Mesothelial cell of epicardium (in vitro differentiated cells): Measurements from ENCODE around the gene PEX7. TPM values are rescaled to one million over a fixed set of nuclear protein-coding genes. Genes with fewer than 3 reads are reported as not detected.

Experiments used
- DNase-seq, 2 experiments: peaks; one replicate each; pipeline ENCODE4 v3.0.0; 2021; ENCODE audit warnings: low spot score in 2 of 2; ENCODE audit not compliant: unreplicated experiment in 2 of 2
- H3K27ac Mint-ChIP-seq: 2 replicates; pipeline ENCODE4 v1.8.0; 2021; ENCODE audit warnings: mixed read lengths
- H3K27me3 Mint-ChIP-seq: 2 replicates; pipeline ENCODE4 v1.8.0; 2021; ENCODE audit warnings: low read depth, mixed read lengths
- H3K36me3 Mint-ChIP-seq: 2 replicates; pipeline ENCODE4 v1.8.0; 2021; ENCODE audit warnings: mixed read lengths
- H3K4me1 Mint-ChIP-seq: 2 replicates; pipeline ENCODE4 v1.8.0; 2021; ENCODE audit warnings: mixed read lengths
- H3K4me3 Mint-ChIP-seq: 2 replicates; pipeline ENCODE4 v1.8.0; 2021; ENCODE audit warnings: mild to moderate bottlenecking, moderate library complexity, mixed read lengths
- H3K9me3 Mint-ChIP-seq: 2 replicates; pipeline ENCODE4 v1.8.0; 2021; ENCODE audit warnings: mixed read lengths
- total RNA-seq: library from RNA; stranded (reverse); gene quantifications from 3 replicates; pipeline ENCODE4 v1.2.1, GENCODE V29; 2021
- TF ChIP-seq, protein P1 (sequence below): fragments of 200-600 bp; sonication (generic); IDR thresholded peaks from one replicate; pipeline ENCODE4 v1.5.0; 2021; ENCODE audit warnings: antibody characterized with exemption; ENCODE audit not compliant: unreplicated experiment

Gene PEX7, protein sequence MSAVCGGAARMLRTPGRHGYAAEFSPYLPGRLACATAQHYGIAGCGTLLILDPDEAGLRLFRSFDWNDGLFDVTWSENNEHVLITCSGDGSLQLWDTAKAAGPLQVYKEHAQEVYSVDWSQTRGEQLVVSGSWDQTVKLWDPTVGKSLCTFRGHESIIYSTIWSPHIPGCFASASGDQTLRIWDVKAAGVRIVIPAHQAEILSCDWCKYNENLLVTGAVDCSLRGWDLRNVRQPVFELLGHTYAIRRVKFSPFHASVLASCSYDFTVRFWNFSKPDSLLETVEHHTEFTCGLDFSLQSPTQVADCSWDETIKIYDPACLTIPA
- total RNA-seq: 6.8 to 8.3 TPM (median 7.8 TPM) in 3 replicates

DNA sequence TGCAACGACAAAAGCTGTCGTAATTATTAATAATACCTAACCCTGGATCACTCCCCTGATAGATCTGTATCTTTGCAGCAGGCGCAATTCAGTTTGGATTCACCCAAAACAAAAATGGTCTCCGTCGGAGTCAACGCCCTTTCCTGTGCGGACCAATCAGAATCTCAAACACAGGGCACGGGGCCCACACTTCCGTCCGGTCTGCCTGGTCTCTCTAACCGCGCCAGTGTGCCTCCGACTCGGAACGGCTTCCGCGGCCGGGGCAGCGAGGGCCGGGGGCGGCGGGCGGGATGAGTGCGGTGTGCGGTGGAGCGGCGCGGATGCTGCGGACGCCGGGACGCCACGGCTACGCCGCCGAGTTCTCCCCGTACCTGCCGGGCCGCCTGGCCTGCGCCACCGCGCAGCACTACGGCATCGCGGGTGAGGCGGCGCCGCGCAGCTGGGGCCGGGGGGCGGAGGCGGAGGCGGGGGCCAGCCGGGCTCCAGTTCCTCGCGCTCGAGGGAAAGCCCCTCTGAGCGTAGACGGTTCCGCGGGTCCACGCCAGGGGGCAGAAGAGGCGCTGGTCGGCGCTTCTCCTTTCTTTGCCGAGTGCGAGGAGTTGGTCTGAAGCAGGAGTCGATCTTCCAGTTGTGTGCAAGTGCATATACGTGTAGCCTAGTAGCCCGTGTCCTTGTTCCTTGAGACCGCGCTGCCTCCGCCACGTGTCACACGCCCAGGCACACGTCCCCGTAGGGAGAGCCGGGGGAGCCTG, at the start of gene PEX7:
Gene PEX7 (plus strand): TSS at position 217 of the 752 bp plus-strand sequence. CDS start 74 bp downstream, at position 291.
- Mint-ChIP-seq H3K9me3 (no peaks in the 10 kb centered on the region), H3K27me3 (peaks cover 9% of the 10 kb centered on the region), H3K36me3 (peaks cover 18% of the 10 kb centered on the region), H3K4me1 (peaks cover 15% of the 10 kb centered on the region), H3K4me3 (peak within 1 kb of the TSS; percentile 88), H3K27ac (peak within 1 kb of the TSS; percentile 98)
- DNase-seq: peak; percentile 68 to 88
- TF ChIP-seq, protein P1, sequence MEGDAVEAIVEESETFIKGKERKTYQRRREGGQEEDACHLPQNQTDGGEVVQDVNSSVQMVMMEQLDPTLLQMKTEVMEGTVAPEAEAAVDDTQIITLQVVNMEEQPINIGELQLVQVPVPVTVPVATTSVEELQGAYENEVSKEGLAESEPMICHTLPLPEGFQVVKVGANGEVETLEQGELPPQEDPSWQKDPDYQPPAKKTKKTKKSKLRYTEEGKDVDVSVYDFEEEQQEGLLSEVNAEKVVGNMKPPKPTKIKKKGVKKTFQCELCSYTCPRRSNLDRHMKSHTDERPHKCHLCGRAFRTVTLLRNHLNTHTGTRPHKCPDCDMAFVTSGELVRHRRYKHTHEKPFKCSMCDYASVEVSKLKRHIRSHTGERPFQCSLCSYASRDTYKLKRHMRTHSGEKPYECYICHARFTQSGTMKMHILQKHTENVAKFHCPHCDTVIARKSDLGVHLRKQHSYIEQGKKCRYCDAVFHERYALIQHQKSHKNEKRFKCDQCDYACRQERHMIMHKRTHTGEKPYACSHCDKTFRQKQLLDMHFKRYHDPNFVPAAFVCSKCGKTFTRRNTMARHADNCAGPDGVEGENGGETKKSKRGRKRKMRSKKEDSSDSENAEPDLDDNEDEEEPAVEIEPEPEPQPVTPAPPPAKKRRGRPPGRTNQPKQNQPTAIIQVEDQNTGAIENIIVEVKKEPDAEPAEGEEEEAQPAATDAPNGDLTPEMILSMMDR: peak; percentile 67

DNA sequence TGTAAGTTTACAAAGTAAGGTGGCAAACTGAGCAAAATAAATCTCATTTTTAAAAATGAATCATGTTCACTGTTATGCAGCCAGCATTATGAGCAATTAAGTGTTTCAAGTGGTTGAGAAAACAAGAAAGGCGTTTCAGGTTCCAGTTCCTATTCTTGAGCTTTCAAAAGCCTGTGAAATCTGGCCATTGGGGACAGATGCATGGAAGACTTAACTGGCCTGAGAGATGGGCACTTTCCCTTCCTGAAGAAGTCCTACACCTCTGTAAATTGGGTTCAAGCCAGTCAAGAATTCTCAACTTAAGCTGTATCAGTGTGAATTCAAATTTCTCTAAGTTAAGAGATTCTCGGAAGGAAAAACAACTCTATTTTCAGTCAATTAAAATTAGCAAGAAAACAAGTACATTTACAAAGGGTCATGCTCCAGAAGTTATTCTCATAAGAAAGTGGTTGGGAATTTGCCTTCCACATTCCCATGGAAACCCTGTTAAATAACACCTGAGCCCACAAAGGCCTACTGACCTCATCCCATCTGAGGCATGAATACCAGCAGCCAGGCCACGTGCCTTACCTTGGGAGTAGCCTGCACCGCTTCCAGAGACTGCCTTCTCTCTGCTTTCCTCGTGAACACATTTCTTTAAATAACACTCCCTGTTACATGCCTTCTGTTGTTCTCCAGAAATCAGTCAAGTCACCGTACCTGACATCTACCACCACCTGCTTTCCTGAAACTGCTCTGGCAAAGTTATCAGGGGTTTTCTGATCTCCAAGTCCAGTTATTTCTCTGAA, 49.5 kb upstream of the PEX7 start:
- Mint-ChIP-seq H3K9me3 (peaks cover 3% of the 10 kb centered on the region), H3K4me1 (peaks cover 24% of the 10 kb centered on the region), H3K4me3 (no peak overlapping the region), H3K27me3 (no peaks in the 10 kb centered on the region), H3K36me3 (peaks cover 2% of the 10 kb centered on the region), H3K27ac (peak overlapping the region; percentile 71)
- DNase-seq: no peak
- TF ChIP-seq, protein P1: no peak

DNA sequence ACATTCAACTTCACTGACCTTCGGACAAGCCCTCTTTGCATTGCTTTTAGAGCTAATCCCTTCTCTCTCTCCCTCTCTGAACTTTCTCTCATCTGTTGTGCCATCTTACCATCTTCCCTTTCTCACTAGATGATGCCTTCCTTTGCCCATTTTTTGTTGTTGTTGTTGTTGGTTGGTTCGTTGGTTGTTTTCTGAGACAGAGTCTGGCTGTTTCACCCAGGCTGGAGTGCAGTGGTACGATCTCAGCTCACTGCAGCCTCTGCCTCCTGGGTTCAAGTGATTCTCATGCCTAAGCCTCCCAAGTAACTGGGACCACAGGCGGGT, 49.0 kb upstream of the PEX7 start:
- Mint-ChIP-seq H3K4me1 (peaks cover 24% of the 10 kb centered on the region), H3K4me3 (no peak overlapping the region)

DNA sequence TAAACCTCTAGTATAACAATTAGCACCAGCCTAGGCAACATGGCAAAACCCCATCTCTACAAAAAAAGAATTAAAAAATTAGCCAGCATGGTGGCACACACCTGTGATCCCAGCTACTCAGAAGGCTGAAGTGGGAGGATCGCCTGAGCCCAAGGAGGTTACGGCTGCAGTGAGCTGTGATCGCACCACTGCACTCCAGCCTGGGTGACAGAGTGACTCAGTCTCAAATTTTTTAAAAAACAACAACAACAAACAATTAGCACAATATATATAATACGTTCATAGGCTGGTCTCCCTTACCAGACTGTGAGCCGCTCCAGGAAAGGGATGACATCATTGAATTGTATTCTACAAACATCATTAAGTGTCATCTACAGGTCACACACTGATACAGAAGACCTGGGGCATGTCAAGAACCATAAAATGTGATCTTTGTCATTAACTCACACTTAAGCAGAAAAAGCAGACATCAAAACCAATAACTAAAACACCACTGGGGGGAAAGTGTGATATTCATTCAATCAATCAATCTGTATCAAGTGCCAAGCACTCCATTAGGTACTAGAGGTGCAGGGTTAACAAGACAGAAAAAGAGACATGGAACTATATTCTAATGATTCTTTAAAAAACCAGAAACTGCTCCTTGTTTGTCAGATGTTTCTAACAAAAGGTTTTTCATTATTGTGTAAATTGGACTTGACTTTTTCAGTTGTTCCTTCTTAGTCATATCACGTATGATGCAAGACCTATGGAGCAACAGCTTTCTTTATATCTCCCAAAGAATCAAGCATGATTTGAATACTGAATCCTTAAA, 48.0 kb upstream of the PEX7 start:
- DNase-seq: no peak
- Mint-ChIP-seq H3K4me3 (no peak overlapping the region), H3K36me3 (peaks cover 2% of the 10 kb centered on the region), H3K27ac (peak overlapping the region; percentile 25), H3K9me3 (peaks cover 3% of the 10 kb centered on the region), H3K27me3 (no peaks in the 10 kb centered on the region), H3K4me1 (peaks cover 24% of the 10 kb centered on the region)
- TF ChIP-seq, protein P1: no peak

More for the DNA sequence above, 49.0 kb upstream of the PEX7 start:
- Mint-ChIP-seq H3K9me3 (peaks cover 3% of the 10 kb centered on the region), H3K36me3 (peaks cover 2% of the 10 kb centered on the region), H3K27ac (peak overlapping the region; percentile 71), H3K27me3 (no peaks in the 10 kb centered on the region)
- TF ChIP-seq, protein P1: no peak
- no peak for DNase-seq

DNA sequence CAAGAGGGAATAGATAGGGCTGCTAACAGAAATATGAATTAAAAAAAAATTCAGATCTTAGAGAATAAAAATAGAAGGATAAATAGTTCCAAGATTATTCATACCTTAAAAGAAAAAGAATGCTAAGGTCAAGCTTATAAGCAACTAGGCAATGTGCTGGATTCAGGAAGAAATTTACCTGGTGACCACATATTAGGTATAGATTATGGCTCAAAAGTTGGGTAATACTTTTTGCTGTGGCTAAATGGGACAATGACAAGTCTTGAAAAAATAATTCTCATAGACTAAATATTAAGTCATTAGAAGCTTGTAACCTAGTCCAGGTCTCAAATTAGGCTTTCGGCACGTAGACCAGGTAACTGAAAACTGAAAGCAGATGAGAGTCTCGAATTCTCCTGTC, 47.3 kb upstream of the PEX7 start:
- peaks cover 3% of the 10 kb centered on the region for H3K9me3 Mint-ChIP-seq
- no peak for DNase-seq
- H3K27ac Mint-ChIP-seq: no peak overlapping the region
- peaks cover 27% of the 10 kb centered on the region for H3K4me1 Mint-ChIP-seq
- H3K36me3 Mint-ChIP-seq: peaks cover 2% of the 10 kb centered on the region
- TF ChIP-seq, protein P1: no peak
- H3K27me3 Mint-ChIP-seq: no peaks in the 10 kb centered on the region
- no peak overlapping the region for H3K4me3 Mint-ChIP-seq
